ENCODE measurements around the gene NR4A2.
A peak's percentile ranks its signal among the peaks of the same experiment; 100 is the strongest.

The NR4A2 gene

DNA sequence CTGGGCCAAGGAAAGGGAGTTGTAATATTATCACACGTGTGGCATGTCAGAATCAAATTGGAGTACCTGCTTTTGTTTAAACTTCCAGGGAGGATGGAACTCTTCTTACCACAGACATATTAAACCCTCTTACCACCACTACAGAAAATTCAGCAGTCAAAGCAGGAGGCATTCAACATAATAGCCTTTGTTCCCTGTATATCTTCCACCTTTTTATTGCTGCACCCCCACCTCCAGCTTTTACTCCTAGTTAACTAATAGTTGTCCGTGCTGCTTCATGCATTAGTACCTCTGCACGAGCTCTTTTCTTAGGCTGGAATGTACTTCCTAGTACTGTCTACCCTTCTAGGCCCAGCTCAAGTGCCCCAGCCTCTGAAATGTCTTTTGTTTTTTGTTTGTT is 14.9 kb upstream of the NR4A2 start:
- H3K27ac ChIP-seq (ENCODE audit: low read depth, low read length): no peak overlapping the region
- H3K27me3 ChIP-seq (ENCODE audit: control insufficient read depth in 1 of 2, insufficient read depth in 2 of 2, low read length in 2 of 2): no peaks in the 10 kb centered on the region
- H3K9ac ChIP-seq (ENCODE audit: low read length): no peak overlapping the region
- no peaks in the 10 kb centered on the region for H3K9me3 ChIP-seq (ENCODE audit: low read length)
- H3K4me1 ChIP-seq (ENCODE audit: insufficient read depth, low read length): no peaks in the 10 kb centered on the region
- no peaks in the 10 kb centered on the region for H3K36me3 ChIP-seq (ENCODE audit: insufficient read depth, low read length)
- no peak overlapping the region for H3K4me3 ChIP-seq (ENCODE audit: low read depth in 1 of 2, low read length in 2 of 2)

DNA sequence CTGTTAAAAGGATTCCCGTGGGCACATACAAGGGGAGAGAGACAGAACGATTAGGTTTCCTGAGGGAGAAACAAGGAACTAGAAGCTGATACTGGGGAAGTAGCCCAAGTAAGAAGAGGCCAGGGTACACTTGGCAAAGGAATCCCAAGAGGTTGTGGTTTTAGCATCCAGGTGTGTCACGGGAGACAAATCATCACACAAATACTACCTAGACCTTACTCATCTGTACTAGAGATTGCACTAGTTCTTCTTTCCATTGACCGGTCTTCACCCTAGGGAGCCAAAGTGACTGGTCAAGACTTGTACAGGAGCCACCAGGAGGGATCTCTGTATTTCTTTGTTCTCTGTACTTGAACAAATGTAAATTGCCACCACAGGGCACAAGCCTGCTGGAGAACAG is 14.2 kb upstream of the NR4A2 start:
- H3K4me1 ChIP-seq (ENCODE audit: insufficient read depth, low read length): no peaks in the 10 kb centered on the region
- H3K36me3 ChIP-seq (ENCODE audit: insufficient read depth, low read length): no peaks in the 10 kb centered on the region
- H3K27ac ChIP-seq (ENCODE audit: low read depth, low read length): no peak overlapping the region
- H3K4me3 ChIP-seq (ENCODE audit: low read depth in 1 of 2, low read length in 2 of 2): no peak overlapping the region
- H3K27me3 ChIP-seq (ENCODE audit: control insufficient read depth in 1 of 2, insufficient read depth in 2 of 2, low read length in 2 of 2): no peaks in the 10 kb centered on the region
- H3K9me3 ChIP-seq (ENCODE audit: low read length): no peaks in the 10 kb centered on the region
- H3K9ac ChIP-seq (ENCODE audit: low read length): no peak overlapping the region

DNA sequence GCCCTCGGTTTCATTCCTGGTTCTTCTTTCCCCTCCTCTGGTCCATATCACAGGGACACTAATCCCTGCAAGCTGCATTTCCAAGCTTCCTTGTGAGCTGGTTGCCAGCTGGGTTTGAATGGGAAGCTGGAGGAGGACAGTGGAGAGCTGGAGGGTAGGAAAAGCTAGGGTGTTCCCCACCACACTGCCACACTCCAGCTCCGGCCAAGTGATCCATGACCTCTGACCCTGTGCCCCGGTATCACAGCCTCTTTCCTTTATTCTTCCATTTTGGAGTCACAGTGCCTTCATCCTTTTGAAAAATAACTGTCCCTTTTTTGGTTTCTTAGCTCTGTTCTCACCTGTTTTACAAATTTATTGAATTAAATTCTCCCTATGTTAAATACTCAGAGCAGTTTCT is 13.1 kb upstream of the NR4A2 start:
- H3K27ac ChIP-seq (ENCODE audit: low read depth, low read length): no peak overlapping the region
- H3K9me3 ChIP-seq (ENCODE audit: low read length): no peaks in the 10 kb centered on the region
- H3K4me3 ChIP-seq (ENCODE audit: low read depth in 1 of 2, low read length in 2 of 2): no peak overlapping the region

DNA sequence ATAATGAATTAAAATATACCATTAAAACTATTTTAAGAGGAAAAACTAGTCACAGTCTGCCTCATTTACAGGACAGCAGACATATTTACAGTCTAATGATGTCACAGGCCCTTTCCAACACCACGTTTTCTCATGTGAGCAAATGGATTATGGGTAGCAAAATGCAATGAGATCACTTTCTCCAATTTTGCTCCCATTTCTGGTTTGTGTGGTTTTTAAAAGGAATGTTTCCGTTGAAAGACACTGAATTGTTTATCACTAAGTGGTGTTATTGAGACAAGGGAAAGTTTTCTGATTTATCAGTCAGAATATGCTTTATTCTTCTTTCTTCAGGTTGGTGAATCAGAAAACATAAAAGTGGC is 11.4 kb upstream of the NR4A2 start:
- Histone ChIP-seq H3K27me3 (ENCODE audit: control insufficient read depth in 1 of 2, insufficient read depth in 2 of 2, low read length in 2 of 2) (no peaks in the 10 kb centered on the region), H3K4me1 (ENCODE audit: insufficient read depth, low read length) (no peaks in the 10 kb centered on the region), H3K4me3 (ENCODE audit: low read depth in 1 of 2, low read length in 2 of 2) (no peak overlapping the region), H3K9ac (ENCODE audit: low read length) (no peak overlapping the region), H3K9me3 (ENCODE audit: low read length) (no peaks in the 10 kb centered on the region), H3K27ac (ENCODE audit: low read depth, low read length) (no peak overlapping the region), H3K36me3 (ENCODE audit: insufficient read depth, low read length) (no peaks in the 10 kb centered on the region)

More for the DNA sequence above, 13.1 kb upstream of the NR4A2 start:
- Histone ChIP-seq H3K9ac (ENCODE audit: low read length) (no peak overlapping the region), H3K36me3 (ENCODE audit: insufficient read depth, low read length) (no peaks in the 10 kb centered on the region), H3K4me1 (ENCODE audit: insufficient read depth, low read length) (no peaks in the 10 kb centered on the region), H3K27me3 (ENCODE audit: control insufficient read depth in 1 of 2, insufficient read depth in 2 of 2, low read length in 2 of 2) (no peaks in the 10 kb centered on the region)

DNA sequence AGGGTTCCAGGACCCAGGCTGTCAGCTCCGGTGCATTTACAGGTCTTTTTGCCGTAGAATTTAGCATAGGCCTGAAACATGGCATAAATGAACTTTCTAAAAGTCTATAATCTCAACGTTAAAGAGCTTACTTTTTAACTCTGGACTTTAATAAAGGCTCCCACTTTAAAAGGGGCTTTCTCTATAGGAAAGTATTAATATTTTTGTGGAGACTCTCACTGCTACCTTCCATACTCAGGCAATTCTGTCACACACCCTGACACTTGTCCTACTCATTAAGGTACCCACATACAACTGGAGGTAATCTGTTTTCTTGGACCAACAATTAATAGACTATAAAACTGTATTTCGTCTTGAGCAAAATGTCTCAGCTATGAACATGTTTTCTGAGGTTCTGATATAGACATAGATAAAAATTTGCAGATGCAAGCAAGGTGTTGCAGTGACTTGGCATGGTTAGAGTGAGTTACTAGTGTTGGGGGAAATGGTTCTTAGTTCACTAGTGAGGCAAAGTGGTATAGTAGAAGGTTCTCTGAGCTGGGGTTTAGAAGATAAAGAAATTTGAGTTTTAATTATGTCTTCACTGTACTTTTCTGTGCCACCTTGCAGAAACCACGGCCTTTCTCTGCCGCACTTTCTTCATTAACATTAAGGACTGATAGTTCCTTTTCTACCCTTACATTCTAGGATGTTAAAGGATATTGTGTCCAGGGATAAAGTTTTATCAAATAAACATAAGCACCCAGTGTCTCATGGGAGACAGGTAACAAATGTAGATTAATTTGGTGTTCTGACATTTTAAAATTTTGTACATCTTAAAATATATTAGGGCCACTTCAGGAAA is 10.8 kb upstream of the NR4A2 start:
- no peaks in the 10 kb centered on the region for H3K27me3 ChIP-seq (ENCODE audit: control insufficient read depth in 1 of 2, insufficient read depth in 2 of 2, low read length in 2 of 2)
- peak overlapping the region; percentile 88 for H3K9ac ChIP-seq (ENCODE audit: low read length)
- H3K27ac ChIP-seq (ENCODE audit: low read depth, low read length): peak overlapping the region; percentile 71
- no peaks in the 10 kb centered on the region for H3K4me1 ChIP-seq (ENCODE audit: insufficient read depth, low read length)
- H3K36me3 ChIP-seq (ENCODE audit: insufficient read depth, low read length): no peaks in the 10 kb centered on the region
- H3K9me3 ChIP-seq (ENCODE audit: low read length): no peaks in the 10 kb centered on the region
- peak overlapping the region; percentile 10 to 62 for H3K4me3 ChIP-seq (ENCODE audit: low read depth in 1 of 2, low read length in 2 of 2)

DNA sequence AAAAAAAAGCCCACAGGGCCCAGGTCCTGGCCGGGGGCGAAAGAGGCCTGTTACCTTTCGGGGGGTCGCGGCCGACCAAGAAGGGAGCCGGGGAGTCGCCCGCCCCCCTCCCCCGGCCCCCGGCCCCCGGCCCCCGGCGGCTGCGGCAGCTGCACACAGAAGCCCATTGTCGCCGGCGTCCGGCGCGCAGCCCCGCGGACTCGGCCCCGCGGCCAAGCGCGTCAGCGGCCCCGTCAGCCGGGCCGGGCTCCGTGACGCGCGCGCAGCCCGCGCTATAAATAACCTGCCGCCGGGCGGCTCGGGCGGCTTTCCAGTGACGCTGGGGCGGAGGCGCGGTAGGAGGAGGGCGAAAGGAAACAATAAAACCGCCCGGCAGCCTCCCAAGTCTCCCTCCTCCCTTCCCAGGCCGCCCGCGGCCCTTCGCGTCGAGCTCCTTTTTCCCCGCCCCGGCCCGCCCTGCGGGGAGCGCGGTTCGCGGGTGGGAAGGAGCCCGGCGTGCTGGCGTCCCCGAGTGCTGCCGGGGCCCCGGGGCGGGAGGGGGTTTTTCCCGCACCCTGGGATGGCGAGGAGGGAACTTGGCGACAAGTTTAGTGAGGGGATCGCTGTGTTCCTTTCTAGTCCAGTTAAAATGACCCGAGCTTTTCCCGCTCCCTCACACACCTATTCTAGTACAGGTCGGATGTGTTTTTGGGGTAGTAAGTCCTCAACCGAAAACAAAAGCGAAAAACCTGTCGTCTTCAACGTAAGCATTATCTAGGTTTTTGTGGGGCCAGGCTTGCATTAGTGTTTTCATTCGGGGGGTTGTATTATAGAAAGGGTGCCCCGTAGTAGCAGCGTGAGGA is 10.0 kb upstream of the NR4A2 start:
- H3K4me1 ChIP-seq (ENCODE audit: insufficient read depth, low read length): no peaks in the 10 kb centered on the region
- peak overlapping the region; percentile 100 for H3K27ac ChIP-seq (ENCODE audit: low read depth, low read length)
- H3K9ac ChIP-seq (ENCODE audit: low read length): peak overlapping the region; percentile 94

DNA sequence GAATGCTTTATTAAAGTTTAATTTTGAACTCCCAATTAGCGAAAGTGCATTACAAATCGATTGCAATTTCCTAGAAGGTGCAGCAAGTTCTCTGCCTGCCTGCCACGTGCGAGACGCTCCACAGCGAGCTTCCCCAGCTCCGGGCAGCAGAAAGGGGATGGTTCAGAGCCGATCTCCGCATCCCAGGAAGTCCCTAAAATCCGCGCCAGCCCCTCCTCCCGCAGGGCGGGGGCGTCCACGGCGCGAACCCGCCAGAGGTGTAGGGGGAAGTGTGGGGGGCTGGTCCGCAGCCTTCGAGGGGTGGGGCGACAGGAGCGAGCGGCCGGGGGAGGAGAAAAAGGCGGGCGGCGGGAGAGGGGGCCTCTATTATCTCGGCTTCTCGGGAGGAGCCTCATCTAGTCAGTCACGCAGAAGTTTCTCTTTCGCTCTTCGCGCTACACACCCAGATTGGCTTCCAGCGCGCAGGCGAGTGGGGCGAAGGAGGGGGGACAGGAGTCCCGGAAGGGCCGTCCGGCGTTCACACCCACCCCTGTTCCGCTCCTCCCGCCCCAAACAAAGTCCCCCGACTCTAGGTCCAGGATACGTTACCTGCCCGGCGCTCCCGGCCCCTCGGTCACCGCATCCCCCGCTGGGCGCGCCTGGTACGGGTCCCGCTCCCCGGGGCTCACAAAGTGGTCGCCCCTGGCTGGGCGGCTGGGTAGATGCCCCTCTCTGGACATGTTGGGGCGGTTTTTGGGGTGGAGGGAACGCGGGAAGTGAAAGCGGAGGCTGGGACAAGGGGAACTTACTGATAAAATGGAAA is 9.1 kb upstream of the NR4A2 start:
- Histone ChIP-seq H3K4me1 (ENCODE audit: insufficient read depth, low read length) (no peaks in the 10 kb centered on the region), H3K9me3 (ENCODE audit: low read length) (no peaks in the 10 kb centered on the region), H3K9ac (ENCODE audit: low read length) (peak overlapping the region; percentile 94), H3K27ac (ENCODE audit: low read depth, low read length) (peak overlapping the region; percentile 100), H3K4me3 (ENCODE audit: low read depth in 1 of 2, low read length in 2 of 2) (peak overlapping the region; percentile 76 to 87), H3K36me3 (ENCODE audit: insufficient read depth, low read length) (no peaks in the 10 kb centered on the region), H3K27me3 (ENCODE audit: control insufficient read depth in 1 of 2, insufficient read depth in 2 of 2, low read length in 2 of 2) (no peaks in the 10 kb centered on the region)

More for the DNA sequence above, 10.0 kb upstream of the NR4A2 start:
- no peaks in the 10 kb centered on the region for H3K9me3 ChIP-seq (ENCODE audit: low read length)
- peak overlapping the region; percentile 76 to 87 for H3K4me3 ChIP-seq (ENCODE audit: low read depth in 1 of 2, low read length in 2 of 2)
- H3K27me3 ChIP-seq (ENCODE audit: control insufficient read depth in 1 of 2, insufficient read depth in 2 of 2, low read length in 2 of 2): no peaks in the 10 kb centered on the region
- H3K36me3 ChIP-seq (ENCODE audit: insufficient read depth, low read length): no peaks in the 10 kb centered on the region

DNA sequence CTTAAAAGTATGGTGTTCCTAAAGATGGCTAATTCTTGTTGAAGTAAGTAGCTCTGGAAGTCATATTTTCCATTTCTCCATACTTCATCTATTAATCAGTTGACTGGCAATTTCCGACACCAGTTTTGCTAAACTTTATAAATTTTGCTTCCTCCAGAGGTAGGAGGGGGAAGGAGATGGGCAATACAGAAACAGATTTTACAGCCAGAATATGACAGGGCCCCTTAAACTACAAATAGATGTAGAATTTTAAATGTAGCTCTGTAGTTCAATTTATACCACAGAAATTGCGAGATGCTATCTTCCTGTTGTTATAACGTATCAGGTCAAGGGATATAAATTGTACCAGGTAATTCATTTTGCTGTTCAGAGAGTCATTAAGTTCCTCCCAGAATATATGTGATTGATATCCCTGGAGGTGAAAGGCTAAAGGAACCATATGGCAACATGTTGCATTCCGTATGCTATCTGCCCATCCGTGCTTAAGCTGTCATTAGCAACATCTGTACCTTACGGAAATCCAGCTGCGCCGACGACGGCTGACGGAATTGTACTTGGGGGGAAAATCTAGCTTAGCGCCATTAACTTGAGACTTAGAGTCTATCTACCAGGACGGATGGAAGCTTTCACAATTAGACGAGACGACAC is 8.4 kb upstream of the NR4A2 start:
- H3K9ac ChIP-seq (ENCODE audit: low read length): peak overlapping the region; percentile 65
- peak overlapping the region; percentile 76 to 87 for H3K4me3 ChIP-seq (ENCODE audit: low read depth in 1 of 2, low read length in 2 of 2)
- no peaks in the 10 kb centered on the region for H3K4me1 ChIP-seq (ENCODE audit: insufficient read depth, low read length)
- H3K9me3 ChIP-seq (ENCODE audit: low read length): no peaks in the 10 kb centered on the region
- peak overlapping the region; percentile 100 for H3K27ac ChIP-seq (ENCODE audit: low read depth, low read length)
- H3K27me3 ChIP-seq (ENCODE audit: control insufficient read depth in 1 of 2, insufficient read depth in 2 of 2, low read length in 2 of 2): no peaks in the 10 kb centered on the region
- H3K36me3 ChIP-seq (ENCODE audit: insufficient read depth, low read length): no peaks in the 10 kb centered on the region

DNA sequence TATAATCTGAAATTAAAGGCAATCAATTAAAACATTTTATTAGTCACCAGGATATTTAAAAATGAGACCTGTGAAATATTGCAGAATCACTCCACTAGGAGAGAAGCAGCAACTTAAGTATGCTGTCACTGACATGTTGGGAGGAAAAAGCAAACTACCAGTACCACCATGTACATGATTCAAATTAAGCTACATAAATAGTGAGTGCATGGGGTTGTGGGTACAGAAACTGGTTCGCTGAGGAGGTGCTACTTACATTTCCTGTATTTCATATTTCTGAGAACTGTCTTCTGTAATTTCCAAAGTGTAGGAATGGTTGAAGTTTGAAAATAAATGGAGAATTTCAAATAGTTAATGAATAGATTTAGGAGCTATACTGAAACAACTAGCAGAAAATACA is 7.9 kb upstream of the NR4A2 start:
- Histone ChIP-seq H3K36me3 (ENCODE audit: insufficient read depth, low read length) (no peaks in the 10 kb centered on the region), H3K9me3 (ENCODE audit: low read length) (no peaks in the 10 kb centered on the region), H3K9ac (ENCODE audit: low read length) (no peak overlapping the region), H3K4me3 (ENCODE audit: low read depth in 1 of 2, low read length in 2 of 2) (peak overlapping the region in 1 of 2 donors; percentile 76), H3K4me1 (ENCODE audit: insufficient read depth, low read length) (no peaks in the 10 kb centered on the region), H3K27me3 (ENCODE audit: control insufficient read depth in 1 of 2, insufficient read depth in 2 of 2, low read length in 2 of 2) (no peaks in the 10 kb centered on the region), H3K27ac (ENCODE audit: low read depth, low read length) (no peak overlapping the region)

DNA sequence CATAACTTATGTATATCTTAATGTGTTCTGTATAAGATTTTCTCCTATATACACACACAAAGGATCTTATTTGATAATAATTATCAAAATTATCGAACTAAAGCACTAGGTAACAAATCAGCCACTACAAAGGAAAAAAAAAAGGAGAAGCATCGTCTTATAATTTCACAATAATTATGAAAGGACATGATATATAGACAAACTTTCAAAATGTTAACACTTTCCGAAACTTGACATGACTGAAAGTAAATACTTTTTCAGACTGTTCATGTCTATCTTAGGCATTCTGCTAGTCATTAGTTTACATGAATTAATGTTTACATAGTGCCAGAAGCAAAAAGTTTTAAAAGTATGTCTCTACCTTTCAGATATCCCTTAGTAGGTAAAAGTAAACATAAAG is 7.3 kb upstream of the NR4A2 start:
- no peaks in the 10 kb centered on the region for H3K9me3 ChIP-seq (ENCODE audit: low read length)
- no peak overlapping the region for H3K4me3 ChIP-seq (ENCODE audit: low read depth in 1 of 2, low read length in 2 of 2)
- no peaks in the 10 kb centered on the region for H3K4me1 ChIP-seq (ENCODE audit: insufficient read depth, low read length)
- H3K36me3 ChIP-seq (ENCODE audit: insufficient read depth, low read length): no peaks in the 10 kb centered on the region
- H3K27me3 ChIP-seq (ENCODE audit: control insufficient read depth in 1 of 2, insufficient read depth in 2 of 2, low read length in 2 of 2): no peaks in the 10 kb centered on the region
- H3K27ac ChIP-seq (ENCODE audit: low read depth, low read length): no peak overlapping the region
- no peak overlapping the region for H3K9ac ChIP-seq (ENCODE audit: low read length)
